Stimulated activated CD8-positive, alpha-beta memory T cell treated with anti-CD3 and anti-CD28 coated beads, Interleukin-12 subunit alpha, Interleukin-12 subunit beta, amount 100 ng/mL, for 1 hour (primary cell): Measurements from ENCODE around the gene RAP2B.
A peak's percentile ranks its signal among the peaks of the same experiment; 100 is the strongest.

ENCODE experiments used
- DNase-seq: peaks from one replicate; pipeline ENCODE4 v3.0.0-alpha.2; 2020; ENCODE audit warnings: low read depth

The RAP2B gene

GRCh38 chr3:153195349-153195879, 33.4 kb downstream of the RAP2B start:
- no peak for DNase-seq

GRCh38 chr3:153209596-153209995, 47.6 kb downstream of the RAP2B start:
- no peak for DNase-seq

- peak; percentile 10 for DNase-seq
Measured at GRCh38 chr3:153210146-153210545, 48.1 kb downstream of the RAP2B start.

GRCh38 chr3:153210660-153211059, 48.6 kb downstream of the RAP2B start:
- DNase-seq = no peak

GRCh38 chr3:153215497-153215896, 53.5 kb downstream of the RAP2B start:
- DNase-seq = no peak

- no peak for DNase-seq
Measured at GRCh38 chr3:153215966-153216365, 53.9 kb downstream of the RAP2B start.

- no peak for DNase-seq
Measured at GRCh38 chr3:153216928-153217327, 54.9 kb downstream of the RAP2B start.

GRCh38 chr3:153219146-153219545, 57.1 kb downstream of the RAP2B start:
- no peak for DNase-seq
